HepG2 (cell line): ENCODE data around the gene RNF4. TPM values are rescaled to one million over a fixed set of nuclear protein-coding genes. Genes with fewer than 3 reads are reported as not detected.

Experiments used
- ADNP ChIP-seq: sonication (generic); formaldehyde crosslinking; IDR thresholded peaks from 2 replicates; pipeline ENCODE4 v1.4.0; 2020; ENCODE audit warnings: missing genetic modification reagents
- KDM2A ChIP-seq: sonication (generic); formaldehyde crosslinking; IDR thresholded peaks from 2 replicates; pipeline ENCODE4 v1.4.0; 2020; ENCODE audit warnings: low read depth, missing genetic modification reagents, borderline replicate concordance
- NFKB2 ChIP-seq: sonication (generic); formaldehyde crosslinking; IDR thresholded peaks from 2 replicates; pipeline ENCODE4 v1.4.0; 2020; ENCODE audit warnings: missing genetic modification reagents, borderline replicate concordance
- POLR2G ChIP-seq: fragments of 200-400 bp; formaldehyde crosslinking; IDR thresholded peaks from 2 replicates; pipeline ENCODE4 v1.6.1; 2018; ENCODE audit warnings: mild to moderate bottlenecking, low read depth, low read length, moderate library complexity
- SIX1 ChIP-seq: sonication (generic); formaldehyde crosslinking; IDR thresholded peaks from 2 replicates; pipeline ENCODE4 v1.4.0; 2020; ENCODE audit warnings: missing genetic modification reagents, borderline replicate concordance
- SMARCE1 ChIP-seq: fragments of 450-650 bp; IDR thresholded peaks from 2 replicates; pipeline ENCODE4 v1.6.1; 2017; ENCODE audit warnings: borderline replicate concordance
- SYNCRIP ChIP-seq: fragments of 200-400 bp; formaldehyde crosslinking; IDR thresholded peaks from 2 replicates; pipeline ENCODE4 v1.6.1; 2018; ENCODE audit warnings: mild to moderate bottlenecking, low read depth, low read length; ENCODE audit not compliant: insufficient read depth
- TBP ChIP-seq: sonication (generic); formaldehyde crosslinking; IDR thresholded peaks from 2 replicates; pipeline ENCODE4 v1.5.0; 2020; ENCODE audit warnings: missing genetic modification reagents
- ZFP36L2 ChIP-seq: sonication (generic); formaldehyde crosslinking; IDR thresholded peaks from 2 replicates; pipeline ENCODE4 v1.4.0; 2020; ENCODE audit warnings: missing genetic modification reagents
- ZFP41 ChIP-seq: sonication (generic); formaldehyde crosslinking; IDR thresholded peaks from 2 replicates; pipeline ENCODE4 v1.4.0; 2020; ENCODE audit warnings: mild to moderate bottlenecking, missing genetic modification reagents, borderline replicate concordance
- ZMYM3 ChIP-seq: sonication (generic); formaldehyde crosslinking; IDR thresholded peaks from 2 replicates; pipeline ENCODE4 v1.5.1; 2020; ENCODE audit warnings: mild to moderate bottlenecking, missing genetic modification reagents
- ZNF335 ChIP-seq: sonication (generic); formaldehyde crosslinking; IDR thresholded peaks from 2 replicates; pipeline ENCODE4 v1.4.0; 2020; ENCODE audit warnings: missing genetic modification reagents
- ZNF513 ChIP-seq: sonication (generic); formaldehyde crosslinking; conservative IDR thresholded peaks from 2 replicates; pipeline ENCODE4 v1.5.0; 2020; ENCODE audit warnings: missing genetic modification reagents
- ZNF563 ChIP-seq: sonication (generic); formaldehyde crosslinking; IDR thresholded peaks from 2 replicates; pipeline ENCODE4 v1.8.0; 2022; ENCODE audit warnings: mild to moderate bottlenecking, moderate library complexity, missing genetic modification reagents
- ZZZ3 ChIP-seq: sonication (generic); formaldehyde crosslinking; IDR thresholded peaks from 2 replicates; pipeline ENCODE4 v1.4.0; 2020; ENCODE audit warnings: missing genetic modification reagents, mild to moderate bottlenecking, borderline replicate concordance
- polyA plus RNA-seq, 8 experiments: library from polyadenylated mRNA; depleted of rRNA in 3 of 8; stranded (reverse) in 7 of 8; unstranded in 1 of 8; fragments of >200 nt; fragmentation: Illumina TruSeq in 4 of 8; extraction: Trizol in 4 of 8; gene quantifications; 2 replicates each; pipeline versions ENCODE4 v1.2.1 to v1.2.3, GENCODE V29; 2011 to 2016; ENCODE audit warnings: low read depth in 4 of 8, missing spikeins in 1 of 8, mixed read lengths in 1 of 8; ENCODE audit not compliant: insufficient read depth in 1 of 8
- total RNA-seq, 5 experiments: library from RNA; depleted of rRNA; stranded (reverse); fragments of >200 nt; fragmentation: Illumina TruSeq; extraction: Trizol; gene quantifications; 2 replicates each; pipeline ENCODE4 v1.2.3, GENCODE V29; 2016; ENCODE audit warnings: low read depth in 1 of 5
- TF ChIP-seq, protein P1 (sequence below): sonication (generic); formaldehyde crosslinking; IDR thresholded peaks from 2 replicates; pipeline ENCODE4 v1.5.0; 2020; ENCODE audit warnings: missing genetic modification reagents, mild to moderate bottlenecking, borderline replicate concordance
- TF ChIP-seq, protein P2 (sequence below): sonication (generic); formaldehyde crosslinking; IDR thresholded peaks from 2 replicates; pipeline ENCODE4 v1.4.0; 2020; ENCODE audit warnings: missing genetic modification reagents
- TF ChIP-seq, protein P3 (sequence below): sonication (generic); formaldehyde crosslinking; IDR thresholded peaks from 2 replicates; pipeline ENCODE4 v1.5.0; 2020; ENCODE audit warnings: missing genetic modification reagents, mild to moderate bottlenecking, borderline replicate concordance
- TF ChIP-seq, protein P4 (sequence below): sonication (generic); formaldehyde crosslinking; IDR thresholded peaks from 2 replicates; pipeline ENCODE4 v1.4.0; 2020; ENCODE audit warnings: low read depth, mild to moderate bottlenecking, missing genetic modification reagents
- TF ChIP-seq, protein P5 (sequence below): sonication (generic); formaldehyde crosslinking; IDR thresholded peaks from 2 replicates; pipeline ENCODE4 v1.8.1; 2023; ENCODE audit warnings: mild to moderate bottlenecking, inconsistent platforms, moderate library complexity, missing genetic modification reagents, borderline replicate concordance

RNF4 gene
- total and polyA plus RNA-seq, 2 of the 13 experiments (the other 11 are each of a cell fraction or from before 2014, with no cell fraction given): 38.1 to 45.1 TPM

DNA sequence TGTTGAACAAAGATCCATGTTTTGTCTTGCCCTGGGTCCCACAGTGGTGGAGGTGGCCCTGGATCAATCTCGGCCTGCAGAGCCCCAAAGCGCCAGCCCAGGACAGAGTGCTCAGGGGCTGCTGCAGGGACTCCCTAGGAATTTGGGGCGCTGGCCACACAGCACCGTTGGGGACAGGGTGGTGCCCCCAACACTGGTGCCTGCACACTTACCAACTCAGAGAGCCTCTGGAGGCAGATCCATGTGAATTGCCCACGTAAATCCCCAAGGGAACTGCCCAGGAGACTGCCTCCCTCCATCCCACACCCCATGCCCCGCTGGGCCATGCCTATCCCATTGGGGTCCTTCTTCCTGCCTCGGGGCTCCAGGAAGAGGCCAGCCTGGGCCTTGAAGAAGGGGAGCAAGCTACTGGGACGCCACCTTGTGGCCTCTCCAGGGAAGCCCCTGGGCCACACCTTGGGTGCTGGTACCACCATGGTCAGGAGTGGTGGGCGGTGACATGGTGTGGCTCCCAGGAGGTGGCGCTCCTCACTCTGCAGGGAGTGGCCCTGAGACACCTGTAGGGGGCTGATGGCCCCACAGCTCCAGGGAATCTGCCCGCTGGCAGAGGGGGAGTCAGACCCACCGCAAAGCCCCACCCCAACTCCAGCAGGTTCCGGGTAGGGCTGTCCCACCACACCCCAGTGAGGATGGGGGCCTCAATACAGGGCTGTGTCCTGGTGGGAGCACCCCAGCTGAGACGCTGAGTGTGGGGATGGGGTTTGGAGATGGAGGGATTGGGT lies 27.3 kb upstream of the RNF4 start (continued):
- TF ChIP-seq SYNCRIP (no peak), ZZZ3 (CRISPR knock-in tag) (no peak), ZMYM3 (CRISPR knock-in tag) (peak; percentile 40; the same call in 1 of the 2 replicates), POLR2G (no peak), ZFP41 (CRISPR knock-in tag) (0 out of 2 replicates have a peak, but pooled peaks have one; percentile 46), ZNF335 (CRISPR knock-in tag) (no peak), TBP (CRISPR knock-in tag) (no peak), SMARCE1 (no peak), ZNF563 (CRISPR knock-in tag) (no peak), ZNF513 (CRISPR knock-in tag) (no peak), SIX1 (CRISPR knock-in tag) (no peak), ADNP (CRISPR knock-in tag) (0 out of 2 replicates have a peak, but pooled peaks have one; percentile 10), ZFP36L2 (CRISPR knock-in tag) (peak; percentile 50; the same call in 1 of the 2 replicates), NFKB2 (CRISPR knock-in tag) (peak; percentile 66; the same call in 1 of the 2 replicates), KDM2A (peak; percentile 68; the same call in 1 of the 2 replicates)
- TF ChIP-seq, protein P1, sequence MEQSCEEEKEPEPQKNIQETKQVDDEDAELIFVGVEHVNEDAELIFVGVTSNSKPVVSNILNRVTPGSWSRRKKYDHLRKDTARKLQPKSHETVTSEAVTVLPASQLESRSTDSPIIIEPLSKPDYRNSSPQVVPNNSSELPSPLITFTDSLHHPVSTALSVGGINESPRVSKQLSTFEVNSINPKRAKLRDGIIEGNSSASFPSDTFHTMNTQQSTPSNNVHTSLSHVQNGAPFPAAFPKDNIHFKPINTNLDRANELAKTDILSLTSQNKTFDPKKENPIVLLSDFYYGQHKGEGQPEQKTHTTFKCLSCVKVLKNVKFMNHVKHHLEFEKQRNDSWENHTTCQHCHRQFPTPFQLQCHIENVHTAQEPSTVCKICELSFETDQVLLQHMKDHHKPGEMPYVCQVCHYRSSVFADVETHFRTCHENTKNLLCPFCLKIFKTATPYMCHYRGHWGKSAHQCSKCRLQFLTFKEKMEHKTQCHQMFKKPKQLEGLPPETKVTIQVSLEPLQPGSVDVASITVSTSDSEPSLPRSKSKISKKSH (CRISPR knock-in tag): peak; percentile 71; the same call in 1 of the 2 replicates
- TF ChIP-seq, protein P2, sequence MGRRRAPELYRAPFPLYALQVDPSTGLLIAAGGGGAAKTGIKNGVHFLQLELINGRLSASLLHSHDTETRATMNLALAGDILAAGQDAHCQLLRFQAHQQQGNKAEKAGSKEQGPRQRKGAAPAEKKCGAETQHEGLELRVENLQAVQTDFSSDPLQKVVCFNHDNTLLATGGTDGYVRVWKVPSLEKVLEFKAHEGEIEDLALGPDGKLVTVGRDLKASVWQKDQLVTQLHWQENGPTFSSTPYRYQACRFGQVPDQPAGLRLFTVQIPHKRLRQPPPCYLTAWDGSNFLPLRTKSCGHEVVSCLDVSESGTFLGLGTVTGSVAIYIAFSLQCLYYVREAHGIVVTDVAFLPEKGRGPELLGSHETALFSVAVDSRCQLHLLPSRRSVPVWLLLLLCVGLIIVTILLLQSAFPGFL (CRISPR knock-in tag): no peak
- TF ChIP-seq, protein P3, sequence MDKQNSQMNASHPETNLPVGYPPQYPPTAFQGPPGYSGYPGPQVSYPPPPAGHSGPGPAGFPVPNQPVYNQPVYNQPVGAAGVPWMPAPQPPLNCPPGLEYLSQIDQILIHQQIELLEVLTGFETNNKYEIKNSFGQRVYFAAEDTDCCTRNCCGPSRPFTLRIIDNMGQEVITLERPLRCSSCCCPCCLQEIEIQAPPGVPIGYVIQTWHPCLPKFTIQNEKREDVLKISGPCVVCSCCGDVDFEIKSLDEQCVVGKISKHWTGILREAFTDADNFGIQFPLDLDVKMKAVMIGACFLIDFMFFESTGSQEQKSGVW: no peak
- TF ChIP-seq, protein P4, sequence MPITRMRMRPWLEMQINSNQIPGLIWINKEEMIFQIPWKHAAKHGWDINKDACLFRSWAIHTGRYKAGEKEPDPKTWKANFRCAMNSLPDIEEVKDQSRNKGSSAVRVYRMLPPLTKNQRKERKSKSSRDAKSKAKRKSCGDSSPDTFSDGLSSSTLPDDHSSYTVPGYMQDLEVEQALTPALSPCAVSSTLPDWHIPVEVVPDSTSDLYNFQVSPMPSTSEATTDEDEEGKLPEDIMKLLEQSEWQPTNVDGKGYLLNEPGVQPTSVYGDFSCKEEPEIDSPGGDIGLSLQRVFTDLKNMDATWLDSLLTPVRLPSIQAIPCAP (CRISPR knock-in tag): no peak
- TF ChIP-seq, protein P5, sequence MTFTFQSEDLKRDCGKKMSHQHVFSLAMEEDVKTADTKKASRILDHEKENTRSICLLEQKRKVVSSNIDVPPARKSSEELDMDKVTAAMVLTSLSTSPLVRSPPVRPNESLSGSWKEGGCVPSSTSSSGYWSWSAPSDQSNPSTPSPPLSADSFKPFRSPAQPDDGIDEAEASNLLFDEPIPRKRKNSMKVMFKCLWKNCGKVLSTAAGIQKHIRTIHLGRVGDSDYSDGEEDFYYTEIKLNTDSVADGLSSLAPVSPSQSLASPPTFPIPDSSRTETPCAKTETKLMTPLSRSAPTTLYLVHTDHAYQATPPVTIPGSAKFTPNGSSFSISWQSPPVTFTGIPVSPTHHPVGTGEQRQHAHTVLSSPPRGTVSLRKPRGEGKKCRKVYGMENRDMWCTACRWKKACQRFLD (CRISPR knock-in tag): no peak
